HG02642 (cell line): ENCODE data around the gene AMMECR1.
"Not testable (repeated sequence)": the region's sequence is repeated elsewhere in the genome, so short reads cannot be mapped to it uniquely, and the experiment has no call there.

Source experiments
- ATAC-seq: cut with Tn5 transposase; IDR thresholded peaks from one replicate; pipeline ENCODE4 v1.9.1; 2021; ENCODE audit warnings: mild to moderate bottlenecking; ENCODE audit not compliant: unreplicated experiment, poor library complexity

Gene AMMECR1

DNA sequence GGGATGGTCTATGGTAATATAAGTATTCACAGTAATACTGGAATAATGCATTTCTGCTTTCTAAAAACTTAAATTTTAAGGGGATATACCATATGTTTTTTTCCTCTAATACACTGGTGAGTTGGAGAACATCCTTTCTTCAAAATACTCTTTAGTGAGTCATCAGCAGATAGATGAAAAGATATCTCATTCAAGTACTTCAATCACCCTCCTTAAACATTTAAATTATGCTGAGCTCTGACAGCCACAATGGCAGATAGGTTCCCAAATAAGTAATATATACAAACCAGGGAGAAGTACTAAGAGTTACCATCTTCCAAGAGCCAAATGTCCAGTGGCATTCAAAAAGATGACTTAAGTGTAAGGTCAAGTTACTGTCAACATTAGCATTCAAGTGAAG, 52.2 kb downstream of the AMMECR1 start:
- no peak for ATAC-seq

DNA sequence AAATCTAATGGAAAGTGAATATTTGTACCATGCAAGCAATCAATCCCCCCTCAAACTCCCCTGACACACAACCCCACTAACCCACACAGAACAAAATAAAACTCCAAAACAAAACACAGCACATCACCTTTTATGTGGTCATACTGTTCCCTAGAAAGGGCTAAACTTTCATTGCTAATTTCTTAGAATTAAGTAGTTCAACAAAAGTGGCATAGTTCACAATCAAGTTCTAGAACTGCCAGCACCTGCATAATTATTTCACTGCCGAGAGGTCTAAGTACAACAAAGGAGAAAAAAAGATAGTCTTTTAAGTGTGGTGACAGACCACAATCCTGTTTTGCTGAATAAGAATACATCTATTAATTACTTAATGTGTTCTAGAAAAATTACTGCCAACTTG, 58.8 kb downstream of the AMMECR1 start:
- ATAC-seq: no peak

DNA sequence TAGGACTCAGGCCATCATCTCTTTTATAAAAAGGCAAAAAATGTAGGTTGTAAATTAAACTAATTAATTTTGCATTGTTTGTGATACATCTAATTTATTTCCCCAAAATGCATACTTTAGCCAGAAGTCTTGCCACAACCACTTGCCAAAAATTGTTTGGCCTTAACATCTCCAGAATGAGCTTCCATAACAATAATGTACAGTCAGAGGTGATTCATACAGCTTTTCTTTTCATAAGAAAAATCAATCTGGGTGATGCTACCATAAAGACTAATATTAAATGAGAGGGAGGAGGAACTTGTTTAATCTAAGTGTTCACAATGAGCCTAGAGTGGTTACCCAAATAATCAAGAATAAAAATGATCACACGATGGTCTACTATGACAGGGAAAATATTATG, 59.3 kb downstream of the AMMECR1 start:
- no peak for ATAC-seq

DNA sequence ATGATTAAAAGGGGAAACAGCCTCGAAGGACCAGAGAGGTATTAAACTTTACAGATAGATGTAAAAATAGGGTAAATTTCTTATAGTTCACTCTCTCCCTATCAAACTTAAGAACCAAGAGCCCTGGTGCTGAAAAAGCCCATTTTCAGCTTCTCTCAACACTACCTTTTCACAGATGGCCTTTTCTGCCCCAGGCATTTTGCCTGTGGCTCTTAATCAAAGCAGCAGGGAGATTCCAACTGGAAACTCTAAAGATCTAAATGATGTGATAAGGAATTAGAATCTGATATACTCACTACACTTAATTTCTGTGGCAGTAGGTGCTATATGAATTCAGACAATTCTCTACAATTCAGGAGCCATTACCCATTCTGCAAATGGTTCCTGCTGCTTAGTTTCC, 60.0 kb downstream of the AMMECR1 start:
- no peak for ATAC-seq

DNA sequence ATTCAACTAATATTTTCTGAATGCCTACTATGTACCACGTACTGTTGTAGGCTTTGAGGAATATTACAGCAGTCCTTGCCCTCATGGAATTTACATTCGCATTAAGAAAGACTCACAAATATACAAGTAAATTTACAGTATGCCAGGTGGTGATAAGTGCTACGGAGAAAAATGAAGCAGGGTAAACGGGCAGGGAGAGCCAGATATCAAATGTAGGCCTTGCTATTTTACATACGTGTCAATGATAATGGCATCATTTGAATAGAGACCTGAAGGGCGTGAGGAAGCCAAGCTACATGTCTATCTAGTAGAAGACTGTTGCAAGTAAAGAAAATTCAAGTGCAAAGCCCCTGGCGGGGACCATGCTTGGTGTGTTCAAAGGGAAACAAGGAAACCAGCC, 65.2 kb downstream of the AMMECR1 start:
- no peak for ATAC-seq

DNA sequence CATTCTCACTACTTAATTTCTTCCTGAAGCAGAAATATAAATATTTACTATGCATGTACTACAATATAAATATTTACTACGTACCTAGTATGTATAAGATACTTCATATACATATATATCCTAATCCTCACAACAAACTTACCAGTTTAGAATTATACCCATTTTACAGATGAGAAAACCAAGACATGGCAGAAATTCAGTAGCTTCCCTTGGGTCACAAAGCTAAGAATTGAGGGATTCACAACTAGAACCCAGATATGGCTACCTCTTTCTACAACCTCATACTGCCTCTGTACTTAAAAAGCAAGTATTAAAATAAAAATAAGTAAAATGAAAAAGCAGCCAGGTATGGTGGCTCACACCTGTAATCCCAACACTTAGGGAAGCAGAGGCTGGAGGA, 65.9 kb downstream of the AMMECR1 start:
- no peak for ATAC-seq

DNA sequence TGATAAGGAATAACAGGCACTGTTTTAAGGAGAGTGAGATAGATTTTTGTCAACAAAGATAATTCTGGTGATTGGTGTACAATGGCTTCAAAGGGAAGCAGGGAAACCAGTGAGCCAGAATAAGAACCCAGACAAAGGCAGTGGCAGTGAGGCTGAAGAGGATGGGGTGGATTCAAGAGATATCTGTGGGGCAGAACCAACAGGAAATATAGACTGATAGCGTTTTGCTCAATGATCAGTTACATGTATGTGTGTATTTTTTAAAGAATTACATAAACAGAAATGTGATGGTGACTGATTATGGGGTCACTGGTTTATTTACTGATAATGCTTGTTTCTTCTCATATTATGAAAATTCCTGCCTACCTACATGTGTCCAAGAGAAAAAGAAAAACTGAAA, 66.4 kb downstream of the AMMECR1 start:
- no peak for ATAC-seq

DNA sequence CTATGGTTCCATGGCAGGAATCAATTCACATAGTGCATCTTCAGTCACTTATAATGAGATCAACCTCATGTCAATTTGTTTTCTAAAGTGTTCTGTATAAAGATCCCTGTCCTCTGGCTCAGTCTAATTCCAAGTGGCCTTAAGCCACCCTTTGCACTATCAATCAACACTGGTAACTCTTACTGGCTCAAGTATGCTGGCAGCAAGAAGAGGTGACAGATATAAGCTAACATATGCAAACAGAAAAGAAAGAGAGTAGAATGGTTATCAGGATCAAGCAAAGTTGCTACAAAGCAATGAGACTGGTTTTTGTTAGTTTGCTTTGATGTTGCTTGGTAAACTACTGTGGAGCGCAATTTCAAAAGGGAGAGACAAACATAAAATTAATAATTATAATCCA, 67.0 kb downstream of the AMMECR1 start:
- ATAC-seq: no peak

DNA sequence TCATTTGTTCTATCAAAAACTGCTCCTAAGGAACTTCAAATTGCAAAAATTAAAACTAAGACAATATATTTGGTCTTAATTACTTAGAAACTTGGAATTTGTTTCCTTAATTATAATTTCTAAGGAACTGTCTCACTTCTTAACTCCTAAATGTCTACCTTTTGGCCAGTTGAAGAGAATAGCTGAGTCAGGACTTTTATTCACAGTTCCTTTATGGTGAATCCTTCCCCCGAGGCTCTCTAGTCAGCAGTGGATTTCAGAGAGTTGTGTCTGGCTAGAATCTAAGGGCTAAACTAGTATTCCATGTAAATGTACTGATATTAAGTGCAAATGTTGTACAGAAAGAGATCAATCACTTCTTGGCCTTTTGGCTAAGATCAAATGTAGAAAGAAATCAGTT, 69.3 kb downstream of the AMMECR1 start:
- no peak for ATAC-seq

DNA sequence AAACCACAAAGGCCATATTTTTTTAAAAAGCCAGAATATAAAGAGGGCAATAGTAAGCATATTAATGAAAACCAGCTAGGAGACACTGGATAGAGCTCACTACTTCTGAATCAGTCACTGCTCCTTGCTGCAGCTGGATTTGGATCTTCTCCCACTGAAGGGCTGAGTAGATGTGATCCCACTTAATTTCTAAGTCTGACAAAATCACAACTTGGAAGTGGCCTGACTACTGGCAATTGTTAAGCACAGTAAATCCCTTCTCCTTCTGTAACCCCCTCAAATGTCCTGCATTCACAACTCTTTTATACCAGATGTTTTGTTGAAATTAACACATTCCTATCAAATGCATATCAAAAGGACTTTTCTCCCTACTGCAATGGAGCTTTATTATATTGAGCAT, 72.9 kb downstream of the AMMECR1 start:
- no peak for ATAC-seq

DNA sequence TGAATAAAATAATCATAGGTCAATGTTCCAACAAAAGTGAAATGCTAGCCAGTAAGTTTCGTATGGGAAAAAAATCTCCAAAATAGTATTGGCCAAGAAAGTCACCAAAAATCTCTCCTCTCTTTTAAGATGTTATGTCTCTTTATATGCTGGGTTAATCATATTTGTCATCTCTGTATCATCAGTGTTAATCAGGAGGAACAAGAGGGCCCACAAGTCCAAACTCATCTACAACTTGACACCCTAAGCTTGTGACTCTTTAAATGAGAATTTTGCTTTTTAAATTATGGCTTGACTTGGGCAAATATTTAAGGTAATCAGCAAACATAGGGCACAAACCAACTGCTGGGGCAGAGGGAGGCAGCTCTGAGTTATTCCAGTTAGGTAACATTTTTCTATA, 75.5 kb downstream of the AMMECR1 start:
- ATAC-seq: no peak

DNA sequence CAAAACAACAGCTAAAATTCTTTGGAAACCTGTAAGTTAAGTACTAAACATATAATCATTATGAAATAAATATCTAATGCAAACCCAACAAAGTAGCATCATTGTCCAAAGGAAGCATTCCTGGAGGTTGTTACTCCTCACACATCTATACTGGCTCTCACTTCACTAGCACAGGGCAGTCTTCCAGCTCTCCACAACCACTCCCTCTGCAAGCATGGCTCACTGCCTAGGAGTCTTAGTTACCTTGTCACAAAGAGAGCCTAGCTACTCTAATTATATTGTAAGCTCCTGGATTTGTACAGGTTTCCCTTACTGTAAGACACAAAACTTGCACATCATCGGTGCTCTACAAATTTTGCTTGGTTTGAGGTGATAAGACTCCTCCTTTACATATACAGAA, 76.1 kb downstream of the AMMECR1 start:
- ATAC-seq: no peak

DNA sequence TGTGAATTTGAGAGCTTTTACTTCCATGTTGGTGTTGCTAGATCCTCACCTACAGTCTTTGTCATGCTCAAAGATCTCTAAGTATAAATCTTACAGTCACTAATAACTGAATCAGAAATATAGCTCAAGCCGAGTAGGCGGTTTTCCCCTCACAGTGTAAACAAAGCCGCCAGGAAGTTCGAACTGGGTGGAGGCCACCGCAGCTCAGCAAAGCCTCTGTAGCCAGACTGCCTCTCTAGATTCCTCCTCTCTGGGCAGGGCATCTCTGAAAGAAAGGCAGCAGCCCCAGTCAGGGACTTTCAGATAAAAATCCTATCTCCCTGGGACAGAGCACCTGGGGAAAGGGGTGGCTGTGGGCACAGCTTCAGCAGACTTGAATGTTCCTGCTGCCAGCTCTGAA, 79.6 kb downstream of the AMMECR1 start:
- ATAC-seq: not testable (repeated sequence)

DNA sequence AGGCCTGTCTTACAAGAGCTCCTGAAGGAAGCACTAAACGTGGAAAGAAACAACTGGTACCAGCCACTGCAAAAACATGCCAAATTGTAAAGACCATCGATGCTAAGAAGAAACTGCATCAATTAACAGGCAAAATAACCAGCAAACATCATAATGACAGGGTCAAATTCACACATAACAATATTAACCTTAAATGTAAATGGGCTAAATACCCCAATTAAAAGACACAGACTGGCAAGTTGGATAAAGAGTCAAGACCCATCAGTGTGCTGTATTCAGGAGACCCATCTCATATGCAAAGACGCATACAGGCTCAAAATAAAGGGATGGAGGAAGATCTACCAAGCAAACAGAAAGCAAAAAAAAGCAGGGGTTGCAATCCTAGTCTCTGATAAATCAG, 86.4 kb downstream of the AMMECR1 start:
- ATAC-seq: not testable (repeated sequence)

DNA sequence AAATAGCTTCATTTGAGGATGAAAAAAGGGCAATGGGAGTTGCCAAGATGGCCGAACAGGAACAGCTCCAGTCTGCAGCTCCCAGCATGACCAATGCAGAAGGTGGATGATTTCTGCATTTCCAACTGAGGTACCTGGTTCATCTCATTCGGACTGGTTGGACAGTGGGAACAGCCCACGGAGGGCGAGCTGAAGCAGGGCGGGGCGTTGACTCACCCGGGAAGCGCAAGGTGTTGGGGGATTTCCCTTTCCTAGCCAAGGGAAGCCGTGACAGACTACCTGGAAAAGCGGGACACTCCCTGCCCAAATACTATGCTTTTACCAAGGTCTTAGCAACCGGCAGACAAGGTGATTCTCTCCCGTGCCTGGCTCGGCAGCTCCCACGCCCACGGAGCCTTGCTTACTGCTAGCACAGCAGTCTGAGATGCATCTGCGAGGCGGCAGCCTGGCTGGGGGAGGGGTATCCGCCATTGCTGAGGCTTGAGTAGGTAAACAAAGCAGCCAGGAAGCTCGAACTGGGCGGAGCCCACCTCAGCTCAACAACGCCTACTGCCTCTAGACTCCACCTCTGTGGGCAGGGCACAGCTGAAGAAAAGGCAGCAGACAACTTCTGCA, 88.3 kb downstream of the AMMECR1 start:
- not testable (repeated sequence) for ATAC-seq

DNA sequence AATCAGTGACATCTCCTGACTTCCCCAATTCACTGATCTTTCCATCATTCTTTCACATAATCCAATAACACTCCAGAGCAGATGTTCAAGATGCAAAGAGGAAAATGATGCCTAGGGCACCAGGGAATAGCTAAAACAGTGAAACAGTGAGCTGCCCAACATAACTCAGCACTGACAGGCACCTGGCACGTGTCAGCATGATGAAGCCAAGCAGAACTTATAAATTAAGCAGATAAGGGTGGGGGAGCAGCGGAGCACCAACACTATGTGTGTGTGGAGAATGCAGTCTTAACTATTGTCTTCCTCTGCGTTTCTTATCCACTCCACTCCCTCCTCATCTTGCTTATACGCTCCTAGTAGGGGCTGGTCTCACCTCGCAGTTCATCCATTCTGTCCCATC, 89.4 kb downstream of the AMMECR1 start:
- no peak for ATAC-seq

DNA sequence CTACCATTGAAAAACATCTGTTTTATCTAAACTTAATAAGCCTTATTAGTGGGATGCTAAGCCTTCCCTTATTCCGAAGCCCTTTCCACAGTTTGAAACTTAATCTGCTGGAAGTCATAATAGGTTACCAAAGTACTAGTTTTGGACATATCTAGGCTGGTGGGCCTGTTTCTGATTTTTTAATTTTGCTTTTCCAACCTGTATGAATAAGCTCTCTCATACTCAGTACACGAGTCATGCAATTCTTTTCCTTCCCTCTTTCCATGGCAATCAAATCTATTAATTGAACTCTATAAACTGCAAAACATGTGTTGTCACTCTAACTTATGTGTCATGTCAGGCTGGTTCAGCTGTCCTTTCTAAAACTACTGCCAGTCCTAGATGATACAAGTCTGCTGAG, 91.0 kb downstream of the AMMECR1 start:
- no peak for ATAC-seq

DNA sequence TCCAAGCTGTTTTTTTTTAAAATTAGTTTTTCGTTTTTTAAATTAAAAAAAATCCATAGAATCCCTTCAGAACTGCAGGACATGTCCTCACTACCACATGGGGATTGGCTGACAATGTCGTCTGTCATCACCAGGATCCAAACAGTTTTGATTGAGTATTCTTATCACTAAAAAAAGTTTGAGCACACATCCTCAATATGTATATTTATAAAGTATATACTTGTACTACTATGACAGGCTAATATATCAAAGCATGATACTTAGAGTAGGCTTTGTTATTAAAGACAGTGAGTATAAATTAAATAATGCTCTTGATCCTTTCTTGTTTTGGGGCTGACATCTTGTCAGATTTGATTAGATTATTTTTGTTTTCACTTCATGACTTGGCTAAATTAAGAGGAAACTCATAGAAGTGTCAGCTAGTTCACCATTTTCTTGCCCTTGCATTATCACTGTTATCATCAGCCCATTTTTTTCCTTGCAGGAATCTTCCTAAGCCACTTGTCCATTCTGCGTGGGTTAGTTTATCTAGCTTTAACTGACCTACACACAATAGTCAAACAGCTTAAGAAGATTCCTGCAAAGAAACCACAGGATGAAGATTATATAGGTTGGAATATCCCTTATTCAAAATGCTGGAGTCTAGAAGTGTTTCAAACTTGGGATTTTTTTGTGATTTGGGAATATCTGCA, 92.8 kb downstream of the AMMECR1 start:
- no peak for ATAC-seq

DNA sequence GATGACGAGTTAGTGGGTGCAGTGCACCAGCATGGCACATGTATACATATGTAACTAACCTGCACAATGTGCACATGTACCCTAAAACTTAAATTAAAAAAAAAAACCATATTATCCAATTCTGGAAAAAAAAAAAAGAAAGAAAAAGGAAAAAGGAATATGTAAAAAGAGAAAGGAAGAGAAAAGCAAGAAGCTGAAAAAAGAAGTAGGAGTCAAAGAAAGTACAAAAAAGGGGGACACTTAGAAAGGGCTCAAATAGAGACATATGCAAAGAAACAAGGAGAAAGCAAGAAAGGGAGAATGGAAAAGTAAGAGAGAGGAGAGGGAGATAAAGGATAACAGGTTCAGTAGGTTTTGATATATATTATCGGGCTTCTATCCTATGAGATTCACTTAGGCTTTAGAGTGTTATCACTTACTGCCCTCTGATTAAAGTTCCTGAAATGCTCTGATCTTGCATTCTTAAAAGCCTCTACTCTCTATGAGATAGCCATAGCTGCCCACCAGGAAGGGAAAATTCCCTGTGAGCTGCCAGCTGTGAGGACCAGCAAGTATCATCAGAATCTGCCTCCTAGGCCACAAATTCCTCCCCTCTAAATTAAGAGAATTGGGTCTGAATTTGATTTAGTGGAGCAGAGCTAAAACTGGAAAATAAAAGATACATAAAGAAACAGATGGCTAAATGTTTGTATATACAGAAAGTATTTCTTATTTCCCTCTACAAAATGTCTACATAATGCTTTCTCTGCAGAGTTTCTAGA, 95.2 kb downstream of the AMMECR1 start:
- ATAC-seq: no peak

DNA sequence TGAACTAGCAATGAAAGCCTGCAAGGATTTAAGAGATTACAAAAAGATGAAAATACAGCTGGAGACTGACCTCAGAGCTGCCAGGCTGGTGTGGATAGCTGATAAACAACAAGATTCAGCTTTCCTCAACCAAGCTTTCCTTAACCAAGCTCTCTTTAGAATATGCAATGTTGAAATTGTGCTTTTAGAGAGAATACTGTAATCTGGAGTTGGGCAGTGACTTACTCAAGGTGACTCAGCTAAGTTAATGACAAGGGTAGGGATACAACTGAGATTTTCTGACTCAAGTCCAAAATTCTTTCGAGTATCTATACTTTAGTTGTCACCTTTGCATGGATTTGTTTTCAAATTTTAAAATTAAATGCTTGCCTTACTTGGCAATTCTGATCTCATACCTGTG, 98.0 kb downstream of the AMMECR1 start:
- ATAC-seq: no peak

DNA sequence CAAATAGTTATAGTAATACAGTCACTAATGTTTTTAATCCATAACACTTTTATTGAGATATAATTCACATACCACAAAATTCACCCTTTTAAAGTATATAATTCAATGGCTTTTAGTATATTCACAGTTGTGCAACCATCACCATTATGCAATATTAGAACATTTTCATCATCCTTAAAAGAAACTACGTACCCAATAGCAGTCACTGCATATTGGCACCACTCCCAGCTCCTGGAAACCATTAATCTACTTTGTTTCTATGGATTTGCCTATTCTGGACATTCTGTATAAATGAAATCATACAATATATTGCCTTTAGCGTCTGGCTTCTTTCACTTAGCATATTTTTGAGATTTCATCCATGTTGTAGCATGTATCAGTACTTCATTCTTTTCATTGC, 99.3 kb downstream of the AMMECR1 start:
- no peak for ATAC-seq

DNA sequence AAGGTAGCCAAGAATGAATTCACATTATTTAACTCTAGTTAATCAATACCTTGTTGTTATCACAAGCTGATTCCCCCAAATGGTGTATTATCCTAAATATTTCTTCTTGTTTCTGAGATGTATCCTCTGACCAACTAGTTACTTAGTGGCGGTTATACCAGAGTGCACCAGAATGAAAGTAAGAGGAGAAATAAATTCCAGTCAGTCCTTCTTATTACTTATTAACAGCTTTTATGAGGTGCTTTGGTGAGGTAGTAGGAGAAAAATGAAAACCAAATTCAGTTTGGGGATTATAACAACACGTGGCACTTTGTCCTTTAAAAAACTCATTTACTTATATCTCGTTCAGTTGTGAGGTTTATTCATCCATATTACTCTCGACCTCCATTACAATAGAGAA, 101.9 kb downstream of the AMMECR1 start:
- no peak for ATAC-seq
